Measurements from ENCODE around the gene TMEFF2.

DNA sequence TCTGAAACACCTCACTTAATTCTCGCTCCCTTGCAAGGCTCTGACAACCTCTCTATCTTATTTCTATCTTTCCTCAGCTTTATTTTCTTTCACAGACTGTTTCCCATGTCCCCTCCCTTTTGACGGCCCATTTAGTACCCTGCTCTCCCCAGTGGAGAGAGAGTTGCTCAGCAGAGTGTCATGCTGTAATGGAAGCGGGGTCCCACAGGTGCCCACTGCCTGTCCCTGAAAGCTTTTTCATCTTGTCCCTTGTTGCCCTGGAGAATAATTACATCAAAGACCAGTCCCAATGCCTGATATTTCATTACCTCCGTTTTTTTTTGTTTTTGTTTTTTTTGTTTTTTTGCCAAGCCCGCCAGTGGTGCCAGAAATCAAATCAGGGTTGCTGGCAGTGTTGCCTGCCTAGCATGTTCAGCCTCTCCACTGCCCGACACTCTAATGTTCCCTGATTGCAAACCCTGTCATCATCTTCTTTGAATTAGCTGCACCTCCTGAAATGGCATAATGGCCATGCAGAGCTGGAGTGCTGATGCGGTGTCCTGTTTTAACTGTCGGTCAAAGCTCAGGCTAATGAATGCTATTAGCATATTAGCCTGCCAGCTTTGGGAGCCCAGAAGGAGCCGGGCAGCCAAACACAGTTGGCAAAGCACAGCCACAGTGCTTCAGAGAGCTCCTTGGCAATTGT, 276.6 kb downstream of the TMEFF2 start:
- no peak for TF ChIP-seq CTCF (IDR thresholded peaks at IDR 0.05 in 4 of 5, conservative IDR thresholded peaks at IDR 0.05 in 1 of 5)
- no peak for TF ChIP-seq POLR2A (IDR thresholded peaks at IDR 0.05)

All from gastrocnemius medialis (tissue), 4 donors.